Hypothalamus (tissue), 51 donors: ENCODE results near the gene PADI6.

Experiments
- DNase-seq, 51 donors: peaks; one replicate each; lab custom pipeline; 2025; lab: John Stamatoyannopoulos, UW

PADI6 gene

DNA sequence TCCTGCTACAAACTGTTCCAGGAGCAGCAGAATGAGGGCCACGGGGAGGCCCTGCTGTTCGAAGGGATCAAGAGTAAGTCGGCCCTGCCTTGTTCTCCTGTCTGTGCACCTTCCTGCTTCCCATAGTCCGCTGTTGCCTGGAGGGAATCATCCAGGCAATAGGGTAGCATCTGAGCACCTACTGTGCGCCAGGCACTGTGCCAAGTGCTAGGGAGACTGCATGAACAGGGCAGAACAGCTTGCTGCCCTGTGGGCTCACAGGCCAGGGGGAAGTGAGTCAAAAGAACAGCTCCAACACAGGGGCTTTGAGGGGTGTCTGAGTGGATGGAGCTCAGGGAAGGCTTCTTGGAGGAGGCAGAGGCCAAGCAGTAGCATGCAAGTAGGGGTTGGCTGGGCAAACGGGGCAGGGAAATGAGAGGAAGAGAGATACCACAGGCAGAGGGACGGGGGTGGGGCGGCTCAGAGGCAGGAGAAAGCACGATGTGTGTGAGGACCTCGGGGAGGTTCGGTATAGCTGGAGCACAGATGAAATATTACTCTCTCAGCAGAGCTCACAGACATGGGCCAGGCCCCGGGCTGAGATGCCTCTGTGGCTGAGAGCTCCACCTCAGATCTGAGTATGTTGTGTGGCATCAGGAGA lies 15.5 kb upstream of the PADI6 start:
- no peak for DNase-seq

DNA sequence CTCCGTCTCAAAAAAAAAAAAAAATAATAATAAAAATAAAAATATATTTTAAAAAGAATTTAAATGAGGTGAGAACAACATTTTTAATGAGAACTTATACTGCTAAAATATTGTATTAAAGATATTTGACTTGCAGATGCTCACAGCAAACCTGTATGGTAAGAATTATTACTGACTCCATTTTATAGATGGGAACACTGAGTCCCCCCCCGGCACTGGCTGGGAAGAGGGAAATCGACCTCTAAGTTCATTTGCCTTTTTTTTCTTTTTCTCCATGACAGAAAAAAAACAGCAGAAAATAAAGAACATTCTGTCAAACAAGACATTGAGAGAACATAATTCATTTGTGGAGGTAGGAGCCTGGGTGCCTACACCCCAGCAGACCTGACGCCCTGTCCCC lies 13.4 kb upstream of the PADI6 start:
- no peak for DNase-seq

DNA sequence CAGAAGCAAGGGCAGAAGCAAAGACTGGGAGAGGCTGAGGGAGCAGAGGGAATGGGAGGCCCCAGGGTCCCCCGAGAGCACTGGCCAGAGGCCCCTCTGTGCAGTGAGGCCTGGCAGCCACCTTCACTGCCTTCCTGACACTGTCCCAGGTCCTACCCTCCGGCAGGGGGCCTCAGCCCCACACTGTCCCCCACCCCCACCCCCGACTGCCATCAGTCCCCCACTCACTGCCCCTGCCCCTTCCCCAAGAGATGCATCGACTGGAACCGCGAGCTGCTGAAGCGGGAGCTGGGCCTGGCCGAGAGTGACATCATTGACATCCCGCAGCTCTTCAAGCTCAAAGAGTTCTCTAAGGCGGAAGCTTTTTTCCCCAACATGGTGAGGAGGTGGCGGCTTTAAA lies 13.0 kb upstream of the PADI6 start:
- DNase-seq = no peak

DNA sequence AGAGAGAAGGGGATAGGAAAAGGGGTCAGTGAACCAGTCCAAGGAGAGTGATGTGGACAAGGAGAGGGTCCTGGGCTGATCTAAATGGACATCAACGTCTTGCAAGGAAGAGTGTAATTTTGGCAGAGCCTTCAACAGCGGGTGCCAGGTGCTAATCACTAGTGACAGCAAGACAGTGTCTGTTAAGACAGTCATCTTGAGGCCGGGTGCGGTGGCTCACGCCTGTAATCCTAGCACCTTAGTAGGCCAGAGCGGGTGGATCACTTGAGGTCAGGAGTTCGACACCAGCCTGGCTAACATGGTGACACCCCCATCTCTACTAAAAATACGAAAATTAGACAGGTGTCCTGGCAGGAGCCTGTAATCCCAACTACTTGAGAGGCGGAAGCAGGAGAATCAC lies 12.2 kb upstream of the PADI6 start:
- DNase-seq = no peak

DNA sequence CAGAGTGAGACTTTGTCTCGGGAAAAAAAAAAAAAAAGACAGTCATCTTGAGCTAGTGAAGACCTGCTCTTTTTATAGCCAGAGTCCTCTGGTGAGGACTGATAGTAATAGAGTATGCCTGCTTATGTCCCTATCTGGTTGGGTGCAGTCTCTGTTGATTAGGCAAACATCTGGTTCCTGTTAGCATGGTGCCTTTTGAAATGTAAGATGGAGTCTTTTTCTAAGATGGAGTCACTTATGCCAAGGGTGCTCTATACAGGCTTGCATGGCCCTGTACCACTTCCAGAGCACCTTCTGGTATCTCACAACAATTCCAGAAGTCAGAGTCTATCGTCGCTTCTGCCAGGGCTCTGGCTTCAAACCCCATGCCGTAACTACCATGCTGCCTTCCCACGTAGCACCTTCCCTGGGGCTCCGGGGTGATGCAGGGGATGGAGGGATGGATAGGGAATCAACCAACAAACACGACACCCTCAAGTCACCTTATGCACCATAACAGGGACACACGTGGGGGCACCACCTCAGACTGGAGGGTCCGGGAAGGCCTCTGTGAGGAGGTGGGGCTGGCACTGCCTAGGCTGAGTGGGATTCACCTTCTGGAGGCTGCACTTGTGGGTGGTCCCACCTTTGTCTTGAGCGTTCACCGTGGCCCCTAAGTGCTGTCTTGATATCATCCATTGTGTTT lies 11.6 kb upstream of the PADI6 start:
- no peak for DNase-seq

DNA sequence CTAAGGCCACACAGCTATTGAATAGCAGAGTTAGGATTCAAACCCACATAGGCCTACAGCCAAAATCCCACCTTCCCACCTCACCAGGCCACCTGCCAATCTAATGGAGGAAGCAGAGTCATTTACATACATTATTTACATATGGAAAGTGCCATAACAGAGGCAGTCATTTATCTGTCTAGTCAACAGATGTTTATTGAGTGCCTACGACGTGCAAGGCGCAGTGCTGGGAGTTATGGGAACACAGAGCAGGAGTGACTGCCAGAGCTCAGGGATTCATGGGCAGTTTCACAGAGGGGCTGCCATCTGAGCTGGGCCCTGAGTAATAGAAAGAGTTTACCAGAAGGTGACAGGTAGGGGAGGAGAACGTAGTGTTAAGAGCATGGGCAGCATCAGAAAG lies 10.3 kb upstream of the PADI6 start:
- DNase-seq = no peak

DNA sequence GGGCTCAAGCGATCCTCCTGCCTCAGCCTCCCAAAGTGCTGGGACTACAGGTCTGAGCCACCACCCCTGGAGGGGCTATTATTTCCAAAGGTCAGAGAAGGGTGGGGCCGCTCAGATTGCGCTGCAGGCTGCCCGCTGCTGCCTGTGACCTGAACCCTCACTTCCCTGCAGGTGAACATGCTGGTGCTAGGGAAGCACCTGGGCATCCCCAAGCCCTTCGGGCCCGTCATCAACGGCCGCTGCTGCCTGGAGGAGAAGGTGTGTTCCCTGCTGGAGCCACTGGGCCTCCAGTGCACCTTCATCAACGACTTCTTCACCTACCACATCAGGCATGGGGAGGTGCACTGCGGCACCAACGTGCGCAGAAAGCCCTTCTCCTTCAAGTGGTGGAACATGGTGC lies 8.6 kb upstream of the PADI6 start:
- no peak for DNase-seq

DNA sequence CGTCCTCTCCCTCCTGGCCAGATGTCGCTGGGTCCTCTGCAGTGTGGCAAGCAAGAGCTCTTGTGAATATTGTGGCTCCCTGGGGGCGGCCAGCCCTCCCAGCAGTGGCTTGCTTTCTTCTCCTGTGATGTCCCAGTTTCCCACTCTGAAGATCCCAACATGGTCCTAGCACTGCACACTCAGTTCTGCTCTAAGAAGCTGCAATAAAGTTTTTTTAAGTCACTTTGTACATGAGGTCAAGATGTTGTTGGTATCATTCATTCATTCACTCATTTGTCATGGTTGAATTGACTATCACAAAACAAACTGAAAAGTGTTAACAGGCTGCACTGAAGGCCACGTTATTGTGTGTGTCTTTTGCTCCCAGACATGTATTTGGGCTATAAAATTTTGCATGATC lies 8.2 kb upstream of the PADI6 start:
- no peak for DNase-seq

DNA sequence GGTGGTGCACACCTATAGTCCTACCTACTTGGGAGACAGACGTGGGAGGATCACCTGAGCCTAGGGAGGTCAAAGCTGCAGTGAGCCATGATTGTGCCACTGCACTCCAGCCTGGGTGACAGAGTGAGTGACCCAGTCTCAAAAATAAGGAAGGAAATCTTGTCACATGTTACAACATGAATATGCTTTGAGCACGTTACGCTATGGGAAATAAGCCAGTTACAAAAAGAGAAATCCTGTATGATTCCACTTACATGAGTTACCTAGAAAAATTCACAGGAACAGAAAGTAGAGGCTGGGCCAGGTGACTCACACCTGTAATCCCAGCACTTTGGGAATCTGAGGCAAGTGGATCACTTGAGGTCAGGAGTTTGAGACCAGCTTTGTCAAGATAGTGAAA lies 6.7 kb upstream of the PADI6 start:
- DNase-seq = no peak

DNA sequence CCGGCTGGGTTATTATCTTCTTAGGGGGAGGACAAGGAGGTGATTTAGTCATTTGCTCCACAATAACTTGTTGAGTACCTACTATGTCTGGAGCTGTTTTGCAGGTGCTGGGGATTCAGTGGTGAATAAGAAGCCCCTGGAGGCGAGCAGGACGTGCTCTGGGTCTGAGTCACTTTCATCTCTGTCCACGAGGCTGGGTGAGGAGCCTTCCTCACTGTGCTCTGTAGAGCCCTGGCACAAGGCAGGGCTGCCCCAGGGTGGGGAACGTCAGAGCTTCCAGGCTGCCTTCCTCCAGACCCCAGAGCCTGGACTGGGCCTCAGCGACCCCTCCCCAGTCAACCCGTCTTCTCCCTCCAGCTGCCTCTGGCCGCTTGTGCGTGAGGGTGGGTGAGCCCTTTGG lies 2.5 kb upstream of the PADI6 start:
- DNase-seq = no peak

DNA sequence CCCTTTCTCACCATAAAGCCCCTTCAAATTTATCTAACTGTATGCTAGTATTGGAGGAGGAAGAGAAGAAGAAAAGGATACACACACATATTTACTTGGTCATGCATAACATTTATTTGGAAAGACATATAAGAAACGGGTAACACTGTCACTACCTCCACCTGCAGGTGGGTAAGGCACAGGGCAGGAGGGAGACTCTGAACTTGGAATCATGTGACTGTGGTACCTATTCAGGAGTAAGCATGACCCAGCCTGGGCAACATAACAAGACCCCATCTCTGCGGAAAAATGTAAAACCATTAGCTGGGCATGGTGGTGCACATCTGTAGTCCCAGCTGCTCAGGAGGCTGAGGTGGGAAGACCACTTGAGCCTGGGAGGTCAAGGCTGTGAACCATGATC lies 1.4 kb upstream of the PADI6 start:
- DNase-seq = no peak

DNA sequence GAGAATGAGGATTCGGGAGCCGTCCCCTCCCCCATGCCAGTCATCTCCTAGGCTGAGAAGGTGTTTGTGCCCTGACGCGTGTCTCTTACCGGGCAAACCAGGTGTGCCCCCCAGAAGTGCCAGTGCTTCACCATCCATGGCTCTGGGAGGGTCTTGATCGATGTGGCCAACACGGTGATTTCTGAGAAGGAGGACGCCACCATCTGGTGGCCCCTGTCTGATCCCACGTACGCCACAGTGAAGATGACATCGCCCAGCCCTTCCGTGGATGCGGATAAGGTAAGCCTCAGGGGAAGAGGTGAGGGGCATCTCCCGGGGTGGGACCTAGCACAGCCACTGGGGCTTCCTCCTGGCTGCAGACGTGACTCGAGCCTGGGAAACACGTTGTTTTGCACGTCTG lies 959 bp downstream of the PADI6 start:
- DNase-seq = no peak

DNA sequence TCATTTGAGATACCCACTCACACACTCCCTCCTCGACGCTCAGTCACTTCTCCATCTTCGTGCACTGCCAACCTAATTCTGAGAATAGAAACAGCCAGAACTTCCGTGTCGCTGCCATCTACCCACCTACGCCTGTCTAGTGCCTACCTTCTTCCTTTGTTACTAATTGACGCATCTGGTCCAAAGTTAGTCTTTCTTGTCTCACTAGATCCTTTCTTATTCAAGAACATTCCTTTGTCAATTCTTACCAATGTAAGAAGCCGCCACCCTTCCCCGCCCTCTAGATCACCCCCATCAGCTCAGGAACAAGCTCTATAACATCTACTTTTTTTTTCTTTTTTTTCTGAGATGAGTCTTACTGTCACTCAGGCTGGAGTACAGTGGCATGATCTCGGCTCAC lies 3.7 kb downstream of the PADI6 start:
- peak in 1 of 51 donors; percentile 18 for DNase-seq

DNA sequence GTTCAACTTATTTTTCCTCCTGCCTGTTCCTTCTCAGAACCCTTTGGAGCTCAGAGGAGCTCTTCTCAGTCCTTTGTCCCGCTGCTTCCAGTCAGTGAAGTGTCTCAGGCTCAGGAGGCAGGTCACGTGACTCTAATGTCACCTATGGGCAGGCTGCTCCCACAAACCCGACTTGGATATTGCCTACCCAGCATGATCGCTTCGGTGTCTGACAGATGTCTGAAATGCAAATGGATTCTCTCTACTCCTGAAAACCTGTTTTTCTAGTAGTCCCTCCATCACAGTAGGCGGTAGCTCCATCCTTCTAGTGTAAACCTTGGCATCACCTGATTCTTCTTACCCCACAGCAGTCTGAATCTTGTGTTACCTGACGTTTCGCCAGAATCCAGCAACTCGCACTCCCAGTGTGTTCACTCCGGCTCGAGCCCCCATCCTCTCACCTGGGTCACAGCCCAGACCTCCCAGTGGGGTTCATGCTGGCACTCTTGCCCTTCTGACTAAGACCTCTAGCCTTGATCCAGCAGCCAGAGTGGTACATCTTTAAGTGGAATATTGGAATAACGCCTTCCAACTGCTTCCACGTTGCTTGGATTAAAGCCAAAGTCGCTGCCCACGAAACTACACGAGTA lies 5.4 kb downstream of the PADI6 start:
- no peak for DNase-seq

DNA sequence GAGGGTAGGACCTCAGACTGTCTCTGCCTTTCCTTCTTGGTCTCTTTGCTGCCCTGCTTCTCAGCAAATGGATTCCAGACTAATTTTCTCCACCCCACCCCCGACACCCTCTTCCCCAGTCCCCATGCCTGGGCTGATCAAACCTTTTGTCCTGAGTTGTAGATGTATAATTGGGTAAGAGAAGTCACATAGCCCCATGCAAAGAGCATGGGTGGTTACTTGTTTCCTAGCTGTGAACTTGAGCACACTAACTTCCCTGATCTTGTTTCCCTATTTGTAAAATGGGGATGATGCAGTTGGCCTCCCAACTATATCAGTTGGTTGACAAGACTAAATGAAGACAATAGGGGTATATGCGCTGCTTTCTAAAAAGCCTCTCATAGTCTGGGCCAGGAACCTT lies 9.2 kb downstream of the PADI6 start:
- DNase-seq = no peak

DNA sequence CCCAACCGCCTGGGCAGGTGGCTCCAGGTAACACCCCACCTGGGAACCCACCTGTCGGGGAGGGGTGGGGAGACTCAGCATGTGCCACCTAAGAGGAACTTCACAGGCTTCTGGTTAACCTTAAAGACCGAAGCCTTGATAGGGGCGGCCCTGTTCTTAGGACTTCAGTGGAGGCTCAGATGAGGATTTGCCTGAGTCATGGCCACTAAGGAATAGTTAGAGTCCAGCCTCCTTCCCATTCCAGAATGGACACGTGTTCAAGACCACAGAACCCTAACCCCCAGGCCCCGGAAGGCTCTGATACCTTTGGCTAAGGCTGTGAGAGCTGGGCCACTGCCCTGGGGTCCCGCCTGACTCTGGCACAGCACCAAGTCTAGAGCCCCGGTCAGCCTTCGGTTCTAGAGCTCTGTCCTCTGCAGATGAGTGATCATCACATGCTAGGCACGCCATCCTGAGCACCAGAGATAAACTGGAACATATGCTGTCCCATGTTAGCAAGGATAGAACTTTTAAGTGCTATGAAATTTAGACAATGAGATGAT lies 20.3 kb downstream of the PADI6 start:
- DNase-seq = no peak

DNA sequence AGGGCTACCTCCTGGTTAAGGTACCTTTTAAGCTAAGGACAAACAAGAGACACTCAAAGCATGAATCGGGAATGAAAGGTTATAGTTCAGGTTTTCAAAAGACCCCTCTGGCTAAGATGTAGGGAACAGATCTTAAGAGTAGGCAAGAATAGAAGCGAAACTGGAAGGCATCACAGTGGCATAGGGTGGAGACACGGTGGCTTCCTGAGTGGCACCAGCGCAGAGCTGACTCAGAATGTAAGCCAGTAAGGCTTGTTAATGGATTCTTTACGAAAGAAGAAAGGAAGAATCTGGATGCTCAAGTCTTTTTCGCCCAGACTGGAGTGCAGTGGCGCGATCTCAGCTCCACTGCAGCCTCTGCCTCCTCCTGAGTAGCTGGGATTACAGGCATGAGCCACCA lies 21.2 kb downstream of the PADI6 start:
- DNase-seq = no peak

DNA sequence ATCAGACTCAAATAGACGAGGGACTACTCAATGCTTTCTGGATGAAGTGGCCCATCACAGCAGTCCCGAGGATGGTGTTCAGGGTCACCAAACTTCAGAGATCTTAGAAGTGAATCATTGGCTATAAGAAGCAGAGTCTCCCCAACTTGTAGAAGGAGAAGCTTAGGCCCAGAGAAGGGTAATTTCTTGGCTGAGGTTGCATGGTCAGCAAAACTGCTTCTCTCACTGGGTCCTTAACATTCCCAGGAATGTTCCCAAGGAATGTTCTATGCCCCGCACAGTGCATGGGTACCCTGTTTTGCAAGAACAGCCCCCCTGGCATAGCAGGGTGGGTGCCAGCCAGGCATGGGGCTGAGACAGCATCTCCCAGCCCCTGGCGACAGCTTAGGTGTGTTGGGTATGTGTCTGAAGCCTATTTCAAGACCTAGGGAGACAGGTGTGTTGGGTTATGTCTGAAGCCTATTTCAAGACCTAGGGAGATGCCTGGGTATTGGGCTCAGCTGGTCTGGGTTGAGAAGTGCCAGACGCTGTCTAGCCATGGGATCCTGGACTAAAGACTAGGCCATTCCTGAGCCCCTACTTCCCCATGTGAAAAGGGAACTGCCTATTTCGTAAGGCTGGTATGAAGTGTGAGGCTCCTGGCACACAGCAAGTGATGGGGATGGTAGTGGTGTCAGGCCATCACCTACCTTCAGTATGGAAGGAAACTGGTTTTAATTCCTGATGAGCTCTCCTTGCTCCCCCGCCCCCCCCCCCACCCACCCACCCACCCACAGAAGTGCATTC lies 26.1 kb downstream of the PADI6 start:
- DNase-seq = peak in 1 of 51 donors; percentile 4

DNA sequence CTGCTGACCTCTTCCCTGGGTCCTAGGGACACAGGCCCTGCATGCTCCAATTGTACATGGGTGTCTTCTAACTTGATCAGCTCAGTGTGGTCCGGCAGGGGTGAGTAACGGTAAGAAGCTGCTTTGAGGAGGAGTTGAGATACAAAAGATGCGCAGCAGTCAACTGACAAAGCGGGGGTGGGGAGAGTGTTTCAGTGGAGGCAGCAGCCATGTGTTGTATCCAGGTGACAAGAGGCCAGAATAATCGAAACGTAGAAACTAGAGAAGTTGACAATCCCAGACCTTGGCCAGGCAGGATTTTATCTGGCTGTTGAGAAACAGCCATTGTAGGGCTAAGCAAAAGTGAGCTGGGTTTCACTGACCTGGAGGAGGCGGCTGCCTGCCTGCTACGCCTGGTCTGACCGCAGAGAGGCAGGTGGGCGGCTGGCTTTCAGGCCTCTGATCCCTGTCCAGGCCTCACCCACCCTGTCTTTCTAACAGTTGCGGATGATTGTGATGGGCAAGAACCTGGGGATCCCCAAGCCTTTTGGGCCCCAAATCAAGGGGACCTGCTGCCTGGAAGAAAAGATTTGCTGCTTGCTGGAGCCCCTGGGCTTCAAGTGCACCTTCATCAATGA lies 28.8 kb downstream of the PADI6 start:
- DNase-seq = no peak

DNA sequence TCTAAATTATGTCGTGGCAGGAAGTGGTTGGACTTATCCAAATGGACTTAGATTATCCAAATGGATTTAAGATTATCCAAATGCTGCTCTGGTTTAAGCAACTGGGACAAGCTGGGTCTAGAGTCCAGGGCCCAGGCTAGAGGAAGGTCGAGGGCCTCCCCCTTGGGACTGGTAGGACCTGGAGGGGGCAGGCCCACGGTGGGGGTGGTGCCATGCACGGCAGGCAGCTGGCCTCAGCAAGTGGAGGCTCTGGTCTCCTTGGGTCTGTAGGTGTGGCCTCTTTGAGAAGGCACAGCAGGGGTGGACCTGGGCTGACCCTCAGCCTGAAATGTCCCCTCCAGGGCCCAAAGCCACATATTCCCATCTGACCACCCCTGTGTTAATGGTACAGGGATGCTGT lies 29.8 kb downstream of the PADI6 start:
- no peak for DNase-seq

DNA sequence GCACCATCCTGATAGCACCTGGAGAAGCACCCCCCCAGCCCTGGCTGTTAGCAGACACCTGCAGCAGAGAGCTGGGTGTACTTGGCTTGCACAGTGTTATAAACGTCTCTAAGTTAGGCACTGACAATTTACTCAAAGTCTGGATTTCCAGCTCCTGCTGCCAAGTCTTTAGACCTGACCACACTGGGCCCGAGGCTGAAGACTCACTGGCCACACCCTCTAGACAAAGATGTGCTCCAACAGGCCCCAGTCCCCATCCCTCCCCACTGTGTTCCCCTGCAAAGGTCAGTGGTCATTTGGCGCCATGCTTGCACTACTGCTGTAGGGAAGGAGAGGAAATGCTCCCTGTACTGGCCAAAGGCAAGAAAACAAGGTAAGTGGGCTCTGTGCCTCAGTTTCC lies 31.1 kb downstream of the PADI6 start:
- no peak for DNase-seq
